Mononuclear cell (primary cell): ENCODE results near the gene DIABLO. TPM values are rescaled to one million over a fixed set of nuclear protein-coding genes. Genes with fewer than 3 reads are reported as not detected.

Experiments used
- H3K27me3 ChIP-seq: 2 replicates; pipeline ENCODE4 v1.6.0; 2011; ENCODE audit warnings: low read length, control low read depth; ENCODE audit not compliant: insufficient read depth
- H3K4me1 ChIP-seq: 2 replicates; pipeline ENCODE4 v1.5.1; 2011; ENCODE audit warnings: mild to moderate bottlenecking, low read length, control low read depth; ENCODE audit not compliant: insufficient read depth
- H3K4me3 ChIP-seq: 2 replicates; pipeline ENCODE4 v1.5.1; 2011; ENCODE audit warnings: mild to moderate bottlenecking, low read length, moderate library complexity
- H3K9me3 ChIP-seq: 2 replicates; pipeline ENCODE4 v1.5.1; 2011; ENCODE audit warnings: low read depth, mild to moderate bottlenecking, control low read depth, low read length
- total RNA-seq: library from RNA; depleted of rRNA; stranded (reverse); fragments of >200 nt; gene quantifications from one replicate; pipeline ENCODE4 v1.2.3, GENCODE V29; 2012

The DIABLO gene
- total RNA-seq, 1 donor, result 54.8 TPM

GRCh38 chr12:122160761-122161160 is 65.1 kb downstream of the DIABLO start:
- peaks cover 7% of the 10 kb centered on the region for H3K4me1 ChIP-seq
- no peak overlapping the region for H3K4me3 ChIP-seq
- H3K27me3 ChIP-seq, result no peaks in the 10 kb centered on the region
- no peaks in the 10 kb centered on the region for H3K9me3 ChIP-seq

- Histone ChIP-seq H3K4me3 (no peak overlapping the region), H3K4me1 (peaks cover 7% of the 10 kb centered on the region), H3K27me3 (no peaks in the 10 kb centered on the region), H3K9me3 (no peaks in the 10 kb centered on the region)
These were observed 66.0 kb downstream of the DIABLO start for GRCh38 chr12:122159882-122160281.

- Histone ChIP-seq H3K4me3 (no peak overlapping the region), H3K9me3 (no peaks in the 10 kb centered on the region), H3K27me3 (no peaks in the 10 kb centered on the region), H3K4me1 (peaks cover 7% of the 10 kb centered on the region)
These were observed 67.1 kb downstream of the DIABLO start for GRCh38 chr12:122158700-122159285.

Other genes with a start within 250 kb of the DIABLO start
- gene BCL7A, start 204.2 kb downstream of the DIABLO start, total RNA-seq, result 6.2 TPM
- gene MLXIP, start 147.3 kb downstream of the DIABLO start, total RNA-seq, result 27.1 TPM
- not detected for gene IL31, start 51.8 kb downstream of the DIABLO start, total RNA-seq
- 0.52 TPM for gene LRRC43, start 42.9 kb downstream of the DIABLO start, total RNA-seq
- gene B3GNT4, start 22.3 kb downstream of the DIABLO start, total RNA-seq, result 0.10 TPM
- gene VPS33A, start 40.4 kb upstream of the DIABLO start, total RNA-seq, result 19.0 TPM
- 65.8 TPM for gene CLIP1, start 196.6 kb upstream of the DIABLO start, total RNA-seq